Kidney (tissue), 14 donors: ENCODE results near the gene TSNAX. TPM values are rescaled to one million over a fixed set of nuclear protein-coding genes. Genes with fewer than 3 reads are reported as not detected.

Experiments used
- DNase-seq, 5 donors: peaks; one replicate each; pipeline ENCODE4 v3.0.0-alpha.2; 2013 to 2020
- FAIRE-seq: peaks from 2 replicates; lab custom pipeline; 2012; peaks lifted over from hg19 to GRCh38; lab: Jason Lieb, UNC
- H3K27ac ChIP-seq, 2 donors: one replicate each; pipeline ENCODE4 v1.7.0; 2013; ENCODE audit warnings: low read depth in 2 of 2, low read length in 2 of 2, inconsistent platforms in 1 of 2
- H3K27me3 ChIP-seq: one replicate; pipeline ENCODE4 v1.7.1; 2013; ENCODE audit warnings: low read length, inconsistent platforms; ENCODE audit not compliant: control insufficient read depth, insufficient read depth
- H3K36me3 ChIP-seq, 3 donors: one replicate each; pipeline versions ENCODE4 v1.7.0 to v1.7.1; 2013; ENCODE audit warnings: low read length in 3 of 3, control low read depth in 1 of 3, inconsistent platforms in 1 of 3; ENCODE audit not compliant: insufficient read depth in 3 of 3, control insufficient read depth in 2 of 3
- H3K4me1 ChIP-seq, 3 donors: one replicate each; pipeline versions ENCODE4 v1.7.0 to v1.7.1; 2013; ENCODE audit warnings: low read length in 3 of 3, inconsistent platforms in 1 of 3, low read depth in 1 of 3; ENCODE audit not compliant: control insufficient read depth in 2 of 3, insufficient read depth in 2 of 3
- H3K4me3 ChIP-seq, 3 donors: one replicate each; pipeline versions ENCODE4 v1.7.0 to v1.8.1; 2013; ENCODE audit warnings: low read length in 3 of 3, control low read depth in 1 of 3, inconsistent platforms in 1 of 3
- H3K9ac ChIP-seq, 3 donors: one replicate each; pipeline versions ENCODE4 v1.7.0 to v1.7.1; 2013; ENCODE audit warnings: low read length in 3 of 3, control low read depth in 1 of 3, inconsistent platforms in 1 of 3
- H3K9me3 ChIP-seq, 3 donors: one replicate each; pipeline versions ENCODE4 v1.7.0 to v1.7.1; 2013; ENCODE audit warnings: low read length in 3 of 3, control low read depth in 1 of 3, inconsistent platforms in 1 of 3; ENCODE audit not compliant: control insufficient read depth in 2 of 3, insufficient read depth in 1 of 3
- intact Hi-C: fragments of 100-400 bp; cut with DNase I; formaldehyde crosslinking; loops from one replicate; pipeline ENCODE4 v1.11.1; 2022
- polyA plus RNA-seq: library from polyadenylated mRNA; stranded (reverse); fragments of 350-450 nt; fragmentation: Illumina TruSeq; extraction: RNeasy Lipid Tissue Mini Kit (QIAGEN cat#74804); gene quantifications from one replicate; pipeline ENCODE4 v1.2.3, GENCODE V29; 2014; ENCODE audit warnings: low read depth, low replicate concordance; ENCODE audit not compliant: insufficient read depth
- total RNA-seq: library from RNA; stranded (reverse); fragmentation: NEBNext Ultra II Directional; extraction: Animal tissue kit (Norgen Biotek cat#: 25700); gene quantifications from one replicate; pipeline ENCODE4 v1.2.1, GENCODE V29; 2021
- TF ChIP-seq, protein P1 (sequence below): IDR thresholded peaks from 3 replicates; pipeline ENCODE4 v1.5.1; 2012; ENCODE audit warnings: mild to moderate bottlenecking, moderate library complexity, borderline replicate concordance; ENCODE audit not compliant: insufficient read depth; ENCODE audit errors: extremely low read depth
- donor health status: control.
- donor health status: control.
- donor health status: control.
- donor health status: control.
- donor health status: control.
- donor health status: DM: yes; HTN: yes; CAD: no.
- donor health status: Normal renal cell carcinoma (clear cell type).

The TSNAX gene
- total and polyA plus RNA-seq, 2 donors from 2014 or later = 27.1 to 42.3 TPM

DNA sequence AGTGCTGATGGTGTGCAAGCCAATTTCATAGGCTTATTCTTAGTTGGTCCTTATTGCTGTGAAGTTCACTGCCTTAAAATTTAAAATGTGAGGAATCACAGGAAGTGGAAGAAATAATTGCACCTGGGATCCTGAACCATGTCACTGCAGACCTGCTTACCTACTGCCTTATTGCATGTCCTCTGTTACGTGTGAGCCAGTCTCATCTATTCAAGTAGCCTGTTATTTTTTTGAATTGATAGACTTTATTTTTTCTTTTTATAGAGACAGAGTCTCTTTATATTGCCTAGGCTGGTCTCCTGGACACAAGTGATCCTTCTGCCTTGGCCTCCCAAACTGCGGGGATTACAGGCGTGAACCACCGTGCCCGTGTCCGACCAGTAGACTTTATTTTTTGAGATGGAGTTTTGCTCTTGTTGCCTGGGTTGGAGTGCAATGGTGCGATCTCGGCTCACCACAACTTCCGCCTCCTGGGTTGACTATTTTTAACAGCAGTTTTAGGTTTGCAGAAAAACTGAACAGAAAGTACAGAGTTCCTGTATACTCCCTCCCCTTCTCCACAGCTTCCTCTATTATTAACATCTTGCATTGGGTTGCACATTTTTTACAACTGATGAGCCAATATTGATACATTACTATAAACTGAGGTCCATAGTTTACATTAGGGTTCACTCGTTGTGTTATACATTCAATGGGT, 84.1 kb downstream of the TSNAX start:
- H3K4me3 ChIP-seq = no peak overlapping the region
- FAIRE-seq (no peak), DNase-seq (no peak)
- intact Hi-C loops = no loop called here
- no peak overlapping the region for H3K9ac ChIP-seq
- no peaks in the 10 kb centered on the region for H3K27me3 ChIP-seq
- no peaks in the 10 kb centered on the region for H3K36me3 ChIP-seq
- no peaks in the 10 kb centered on the region for H3K4me1 ChIP-seq
- H3K9me3 ChIP-seq = no peaks in the 10 kb centered on the region
- TF ChIP-seq, protein P1, sequence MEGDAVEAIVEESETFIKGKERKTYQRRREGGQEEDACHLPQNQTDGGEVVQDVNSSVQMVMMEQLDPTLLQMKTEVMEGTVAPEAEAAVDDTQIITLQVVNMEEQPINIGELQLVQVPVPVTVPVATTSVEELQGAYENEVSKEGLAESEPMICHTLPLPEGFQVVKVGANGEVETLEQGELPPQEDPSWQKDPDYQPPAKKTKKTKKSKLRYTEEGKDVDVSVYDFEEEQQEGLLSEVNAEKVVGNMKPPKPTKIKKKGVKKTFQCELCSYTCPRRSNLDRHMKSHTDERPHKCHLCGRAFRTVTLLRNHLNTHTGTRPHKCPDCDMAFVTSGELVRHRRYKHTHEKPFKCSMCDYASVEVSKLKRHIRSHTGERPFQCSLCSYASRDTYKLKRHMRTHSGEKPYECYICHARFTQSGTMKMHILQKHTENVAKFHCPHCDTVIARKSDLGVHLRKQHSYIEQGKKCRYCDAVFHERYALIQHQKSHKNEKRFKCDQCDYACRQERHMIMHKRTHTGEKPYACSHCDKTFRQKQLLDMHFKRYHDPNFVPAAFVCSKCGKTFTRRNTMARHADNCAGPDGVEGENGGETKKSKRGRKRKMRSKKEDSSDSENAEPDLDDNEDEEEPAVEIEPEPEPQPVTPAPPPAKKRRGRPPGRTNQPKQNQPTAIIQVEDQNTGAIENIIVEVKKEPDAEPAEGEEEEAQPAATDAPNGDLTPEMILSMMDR = no peak
- H3K27ac ChIP-seq = no peak overlapping the region

DNA sequence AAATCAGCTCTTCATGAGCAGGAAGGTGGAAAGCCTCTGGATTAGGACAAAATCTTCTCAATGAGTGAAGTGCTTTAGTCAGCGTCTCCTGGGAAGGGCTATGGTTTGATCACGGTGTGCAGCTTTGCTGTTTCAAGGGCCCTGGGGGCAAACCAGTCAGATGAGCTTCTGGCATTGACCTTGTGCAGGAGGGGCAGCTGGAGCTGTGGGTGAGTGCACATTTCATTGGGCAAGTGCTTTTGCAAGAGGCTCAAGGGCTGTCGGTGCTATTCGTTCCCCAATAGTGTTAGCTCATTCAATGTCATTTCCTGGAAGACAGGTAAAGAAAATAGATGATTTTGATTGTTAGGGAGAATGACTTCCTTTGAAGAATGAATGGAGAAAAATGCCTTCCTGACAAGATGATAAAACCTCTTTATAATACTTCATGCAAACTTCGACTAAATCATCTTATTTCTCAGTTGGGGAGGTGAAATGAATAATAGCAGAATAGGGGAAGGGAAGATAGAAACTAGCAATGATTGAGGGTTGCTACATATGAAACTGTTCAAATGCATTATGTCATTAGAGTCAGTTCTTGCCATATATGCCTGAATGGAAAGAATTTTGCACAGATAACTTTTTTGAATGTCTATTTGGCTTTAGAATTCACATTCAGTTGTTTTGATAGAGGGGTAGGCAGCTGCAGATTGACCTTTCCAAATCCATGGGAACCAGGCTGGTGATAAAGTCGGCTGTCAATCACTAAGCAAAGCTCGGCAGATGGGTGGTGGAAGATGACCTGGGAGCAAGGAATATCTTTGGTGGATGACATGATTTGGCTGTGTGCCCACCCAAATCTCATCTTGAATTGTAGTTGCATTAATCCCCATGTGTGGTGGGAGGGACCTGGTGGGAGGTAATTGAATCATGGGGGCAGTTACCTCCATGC, 85.2 kb downstream of the TSNAX start:
- Histone ChIP-seq H3K4me1 (no peaks in the 10 kb centered on the region), H3K9me3 (no peaks in the 10 kb centered on the region), H3K36me3 (no peaks in the 10 kb centered on the region), H3K4me3 (no peak overlapping the region), H3K27me3 (no peaks in the 10 kb centered on the region), H3K27ac (no peak overlapping the region), H3K9ac (no peak overlapping the region)
- no peak for DNase-seq
- TF ChIP-seq, protein P1 = no peak
- intact Hi-C loops = no loop called here
- FAIRE-seq = no peak

Other genes starting within 250 kb of the TSNAX start
- gene EXOC8, start 190.8 kb upstream of the TSNAX start, total RNA-seq = 17.7 TPM
- 4.3 TPM for gene EXOC8, start 190.8 kb upstream of the TSNAX start, polyA plus RNA-seq
- gene SPRTN, start 190.4 kb upstream of the TSNAX start, total RNA-seq = 8.9 TPM
- gene SPRTN, start 190.4 kb upstream of the TSNAX start, polyA plus RNA-seq = 5.3 TPM
- 38.8 TPM for gene EGLN1, start 106.4 kb upstream of the TSNAX start, total RNA-seq
- 12.2 TPM for gene EGLN1, start 106.4 kb upstream of the TSNAX start, polyA plus RNA-seq
- 15.9 TPM for gene DISC1, start 98.1 kb downstream of the TSNAX start, total RNA-seq
- gene DISC1, start 98.1 kb downstream of the TSNAX start, polyA plus RNA-seq = 0.80 TPM